ENCODE measurements around the gene SGIP1. TPM values are rescaled to one million over a fixed set of nuclear protein-coding genes. Genes with fewer than 3 reads are reported as not detected.

SGIP1 gene
- total RNA-seq, 6 experiments from 2014 or later: 0.09 to 1.3 (median 1.1) TPM; not detected in 1

DNA sequence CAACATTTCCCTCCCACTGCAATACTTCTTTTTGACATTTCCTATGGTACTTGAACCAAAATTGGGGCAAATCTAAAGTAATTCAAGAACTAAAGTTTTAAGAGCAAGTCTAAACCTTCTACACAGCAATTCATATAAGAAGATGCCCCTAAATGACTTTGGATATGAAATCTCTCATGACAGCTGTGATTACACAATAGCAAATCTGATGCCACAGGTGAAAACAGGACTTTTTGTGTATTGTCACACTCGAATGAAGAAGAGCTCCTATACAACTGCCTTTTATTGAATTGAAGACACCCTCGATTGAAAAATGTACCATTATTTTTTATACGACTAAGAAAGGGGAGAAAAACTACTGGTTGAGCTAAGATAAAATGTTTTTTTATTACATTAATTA, 158.7 kb downstream of the SGIP1 start:
- no peaks in the 10 kb centered on the region for H3K36me3 ChIP-seq
- intact Hi-C loops (cut with DNase I): no loop called here
- no peaks in the 10 kb centered on the region for H3K9me3 ChIP-seq
- no peak overlapping the region for H3K27ac ChIP-seq
- no peak for TF ChIP-seq POLR2A (IDR thresholded peaks at IDR 0.05)
- TF ChIP-seq, protein P1, sequence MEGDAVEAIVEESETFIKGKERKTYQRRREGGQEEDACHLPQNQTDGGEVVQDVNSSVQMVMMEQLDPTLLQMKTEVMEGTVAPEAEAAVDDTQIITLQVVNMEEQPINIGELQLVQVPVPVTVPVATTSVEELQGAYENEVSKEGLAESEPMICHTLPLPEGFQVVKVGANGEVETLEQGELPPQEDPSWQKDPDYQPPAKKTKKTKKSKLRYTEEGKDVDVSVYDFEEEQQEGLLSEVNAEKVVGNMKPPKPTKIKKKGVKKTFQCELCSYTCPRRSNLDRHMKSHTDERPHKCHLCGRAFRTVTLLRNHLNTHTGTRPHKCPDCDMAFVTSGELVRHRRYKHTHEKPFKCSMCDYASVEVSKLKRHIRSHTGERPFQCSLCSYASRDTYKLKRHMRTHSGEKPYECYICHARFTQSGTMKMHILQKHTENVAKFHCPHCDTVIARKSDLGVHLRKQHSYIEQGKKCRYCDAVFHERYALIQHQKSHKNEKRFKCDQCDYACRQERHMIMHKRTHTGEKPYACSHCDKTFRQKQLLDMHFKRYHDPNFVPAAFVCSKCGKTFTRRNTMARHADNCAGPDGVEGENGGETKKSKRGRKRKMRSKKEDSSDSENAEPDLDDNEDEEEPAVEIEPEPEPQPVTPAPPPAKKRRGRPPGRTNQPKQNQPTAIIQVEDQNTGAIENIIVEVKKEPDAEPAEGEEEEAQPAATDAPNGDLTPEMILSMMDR (IDR thresholded peaks at IDR 0.05): no peak
- no peak overlapping the region for H3K4me3 ChIP-seq
- no peak for DNase-seq
- no peak for ATAC-seq
- H3K27me3 ChIP-seq: no peaks in the 10 kb centered on the region
- H3K4me1 ChIP-seq: no peaks in the 10 kb centered on the region
- 62% methylated on average over 3 of the region's 3 CpGs for WGBS (ENCODE audit: insufficient coverage, low coverage, low lambda C conversion rate, missing lambda C conversion rate)

DNA sequence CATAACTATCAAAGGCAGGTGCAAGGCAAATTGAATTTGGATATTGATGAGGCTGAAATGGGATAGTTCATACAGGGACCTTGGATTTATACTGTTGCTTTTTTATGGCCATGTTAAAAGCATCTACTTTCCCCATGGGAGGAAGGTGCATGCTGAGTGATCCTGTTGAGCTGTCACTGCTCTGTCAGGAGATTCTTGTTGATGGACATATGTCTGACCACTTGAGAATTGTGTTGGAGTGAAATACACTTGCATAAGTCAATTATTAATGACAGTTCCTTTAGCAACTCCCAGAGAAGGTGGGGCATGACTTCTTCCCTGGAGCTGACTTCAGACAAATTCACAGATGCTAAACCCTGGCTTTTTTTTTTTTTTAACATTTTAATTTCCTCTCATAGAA, 159.9 kb downstream of the SGIP1 start:
- H3K27ac ChIP-seq: no peak overlapping the region
- DNase-seq (no peak), ATAC-seq (no peak)
- intact Hi-C loops (cut with DNase I): no loop called here
- no peaks in the 10 kb centered on the region for H3K4me1 ChIP-seq
- TF ChIP-seq, protein P1 (IDR thresholded peaks at IDR 0.05): no peak
- no peak for TF ChIP-seq POLR2A (IDR thresholded peaks at IDR 0.05)
- no peaks in the 10 kb centered on the region for H3K27me3 ChIP-seq
- H3K36me3 ChIP-seq: no peaks in the 10 kb centered on the region
- no peak overlapping the region for H3K4me3 ChIP-seq
- H3K9me3 ChIP-seq: no peaks in the 10 kb centered on the region

DNA sequence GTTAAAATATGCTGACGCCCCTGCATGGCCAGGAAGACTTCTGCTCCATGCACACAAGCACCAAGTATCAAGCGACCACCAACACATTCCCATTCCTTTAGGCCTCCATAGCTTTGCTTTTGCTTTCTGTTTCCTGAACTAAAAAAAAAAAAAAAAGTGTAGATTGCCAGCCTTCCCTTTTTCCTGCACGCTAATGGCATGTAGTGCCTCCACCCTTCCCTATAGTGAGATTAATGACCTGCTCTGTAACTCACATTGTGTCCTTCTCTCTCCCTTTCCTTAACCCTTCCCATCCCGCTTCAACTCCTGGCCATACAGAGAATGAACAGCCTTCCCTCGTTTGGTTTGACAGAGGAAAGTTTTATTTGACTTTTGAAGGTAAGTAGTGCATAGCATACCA, 161.2 kb downstream of the SGIP1 start:
- no peak overlapping the region for H3K27ac ChIP-seq
- DNase-seq (no peak), ATAC-seq (no peak)
- H3K9me3 ChIP-seq: no peaks in the 10 kb centered on the region
- no peak overlapping the region for H3K4me3 ChIP-seq
- intact Hi-C loops (cut with DNase I): no loop called here
- H3K4me1 ChIP-seq: no peaks in the 10 kb centered on the region
- TF ChIP-seq, protein P1 (IDR thresholded peaks at IDR 0.05): no peak
- TF ChIP-seq POLR2A (IDR thresholded peaks at IDR 0.05): no peak
- no peaks in the 10 kb centered on the region for H3K36me3 ChIP-seq
- H3K27me3 ChIP-seq: no peaks in the 10 kb centered on the region
- 54% methylated on average over 5 of the region's 5 CpGs for whole genome bisulfite sequencing (ENCODE audit: insufficient coverage, low coverage, low lambda C conversion rate, missing lambda C conversion rate)

DNA sequence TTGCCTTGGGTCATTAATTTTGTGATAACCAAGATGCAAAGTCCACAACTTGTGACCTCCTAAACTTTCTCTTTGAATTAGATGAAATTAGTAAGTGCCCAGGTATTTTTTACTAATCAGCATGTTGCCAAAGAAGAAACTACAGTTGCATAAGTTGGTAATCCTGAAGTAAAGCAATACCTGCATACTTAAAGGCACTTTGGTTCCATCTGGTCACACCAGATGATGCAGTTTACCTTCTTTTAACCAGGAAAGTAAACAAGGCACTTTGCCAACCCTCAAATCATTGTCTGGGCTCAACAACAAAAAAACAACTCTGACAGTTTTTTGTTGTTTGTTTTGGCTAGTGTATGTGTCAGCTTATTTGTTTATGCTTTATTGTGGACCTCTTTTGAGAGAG, 162.8 kb downstream of the SGIP1 start:
- Histone ChIP-seq H3K4me1 (no peaks in the 10 kb centered on the region), H3K27ac (no peak overlapping the region), H3K9me3 (no peaks in the 10 kb centered on the region), H3K4me3 (no peak overlapping the region), H3K27me3 (no peaks in the 10 kb centered on the region), H3K36me3 (no peaks in the 10 kb centered on the region)
- ATAC-seq (no peak), DNase-seq (no peak)
- intact Hi-C loops (cut with DNase I): no loop called here
- TF ChIP-seq, protein P1 (IDR thresholded peaks at IDR 0.05): no peak
- TF ChIP-seq POLR2A (IDR thresholded peaks at IDR 0.05): no peak

DNA sequence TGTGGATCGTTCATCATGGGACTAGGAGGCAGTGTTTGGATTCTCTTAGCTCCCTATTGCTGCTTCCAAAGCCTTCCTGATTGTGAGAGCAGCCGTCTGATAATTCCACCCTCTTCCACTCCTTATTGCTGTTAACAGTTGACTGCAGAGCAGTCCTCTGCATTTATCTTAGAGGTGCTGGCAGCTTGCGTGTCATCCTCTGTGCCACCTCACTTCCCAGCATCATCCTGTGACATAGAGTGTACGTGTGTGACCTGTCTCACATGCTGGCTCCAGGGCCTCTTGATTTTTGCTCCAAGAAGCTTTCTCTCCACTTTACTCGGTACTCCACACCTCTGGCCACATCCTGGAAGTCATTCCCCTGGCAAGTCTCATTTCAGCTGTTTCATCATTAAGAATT, 165.3 kb downstream of the SGIP1 start:
- Histone ChIP-seq H3K27me3 (no peaks in the 10 kb centered on the region), H3K4me1 (no peaks in the 10 kb centered on the region), H3K36me3 (no peaks in the 10 kb centered on the region), H3K4me3 (no peak overlapping the region), H3K27ac (no peak overlapping the region), H3K9me3 (no peaks in the 10 kb centered on the region)
- DNase-seq: no peak
- intact Hi-C loops (cut with DNase I): no loop called here
- no peak for ATAC-seq
- TF ChIP-seq POLR2A (IDR thresholded peaks at IDR 0.05): no peak
- TF ChIP-seq, protein P1 (IDR thresholded peaks at IDR 0.05): no peak
- 77% methylated on average over 5 of the region's 5 CpGs for WGBS (ENCODE audit: insufficient coverage, low coverage, low lambda C conversion rate, missing lambda C conversion rate)
